GM18909 (cell line): ENCODE measurements around the gene ARHGAP44.

ENCODE experiments used
- ATAC-seq: cut with Tn5 transposase; IDR thresholded peaks from one replicate; pipeline ENCODE4 v1.9.1; 2021; ENCODE audit warnings: mild to moderate bottlenecking; ENCODE audit not compliant: unreplicated experiment, poor library complexity

The ARHGAP44 gene, protein sequence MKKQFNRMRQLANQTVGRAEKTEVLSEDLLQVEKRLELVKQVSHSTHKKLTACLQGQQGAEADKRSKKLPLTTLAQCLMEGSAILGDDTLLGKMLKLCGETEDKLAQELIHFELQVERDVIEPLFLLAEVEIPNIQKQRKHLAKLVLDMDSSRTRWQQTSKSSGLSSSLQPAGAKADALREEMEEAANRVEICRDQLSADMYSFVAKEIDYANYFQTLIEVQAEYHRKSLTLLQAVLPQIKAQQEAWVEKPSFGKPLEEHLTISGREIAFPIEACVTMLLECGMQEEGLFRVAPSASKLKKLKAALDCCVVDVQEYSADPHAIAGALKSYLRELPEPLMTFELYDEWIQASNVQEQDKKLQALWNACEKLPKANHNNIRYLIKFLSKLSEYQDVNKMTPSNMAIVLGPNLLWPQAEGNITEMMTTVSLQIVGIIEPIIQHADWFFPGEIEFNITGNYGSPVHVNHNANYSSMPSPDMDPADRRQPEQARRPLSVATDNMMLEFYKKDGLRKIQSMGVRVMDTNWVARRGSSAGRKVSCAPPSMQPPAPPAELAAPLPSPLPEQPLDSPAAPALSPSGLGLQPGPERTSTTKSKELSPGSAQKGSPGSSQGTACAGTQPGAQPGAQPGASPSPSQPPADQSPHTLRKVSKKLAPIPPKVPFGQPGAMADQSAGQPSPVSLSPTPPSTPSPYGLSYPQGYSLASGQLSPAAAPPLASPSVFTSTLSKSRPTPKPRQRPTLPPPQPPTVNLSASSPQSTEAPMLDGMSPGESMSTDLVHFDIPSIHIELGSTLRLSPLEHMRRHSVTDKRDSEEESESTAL

DNA sequence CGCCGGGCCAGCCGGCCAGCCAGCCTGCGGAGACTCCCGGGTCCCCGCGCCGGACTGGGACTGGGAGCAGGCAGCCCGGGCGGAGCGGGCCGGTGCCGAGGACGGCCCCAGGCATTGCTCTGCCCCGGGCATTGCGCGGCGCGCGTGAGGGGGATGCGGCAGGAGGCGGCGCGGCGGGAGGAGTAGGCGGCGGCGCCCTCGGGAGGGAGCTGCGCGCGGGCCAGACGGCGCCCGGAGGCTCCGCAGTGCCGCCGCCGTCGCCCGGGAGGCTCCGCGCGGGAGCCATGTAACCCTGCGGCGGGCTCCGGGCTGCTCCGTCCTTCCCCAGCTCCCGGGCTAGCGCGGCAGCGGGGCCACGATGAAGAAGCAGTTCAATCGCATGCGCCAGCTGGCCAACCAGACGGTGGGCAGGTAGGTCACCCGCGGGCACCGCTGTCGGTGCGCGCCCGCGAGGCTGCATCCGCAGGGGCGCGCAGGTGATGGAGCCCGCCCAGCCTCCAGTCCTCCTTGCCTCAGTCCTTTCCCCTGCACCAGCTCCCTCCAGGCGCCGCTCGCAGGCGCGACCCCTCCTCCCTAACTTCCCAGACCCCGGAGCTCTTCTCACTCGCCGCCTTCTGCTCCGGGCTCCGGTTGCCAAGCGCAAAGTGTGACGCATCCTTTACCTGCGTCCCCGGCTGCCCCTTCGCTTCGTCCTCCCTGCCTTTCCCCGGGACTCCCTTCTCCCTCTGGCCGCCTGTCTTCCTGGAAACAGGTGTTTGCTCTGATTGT is at the start of gene ARHGAP44:
Gene ARHGAP44, plus strand, starts transcription at position 18 of the 768 bp plus-strand sequence. Its CDS starts 341 bp downstream, at position 359.
- peak; percentile 82 for ATAC-seq

DNA sequence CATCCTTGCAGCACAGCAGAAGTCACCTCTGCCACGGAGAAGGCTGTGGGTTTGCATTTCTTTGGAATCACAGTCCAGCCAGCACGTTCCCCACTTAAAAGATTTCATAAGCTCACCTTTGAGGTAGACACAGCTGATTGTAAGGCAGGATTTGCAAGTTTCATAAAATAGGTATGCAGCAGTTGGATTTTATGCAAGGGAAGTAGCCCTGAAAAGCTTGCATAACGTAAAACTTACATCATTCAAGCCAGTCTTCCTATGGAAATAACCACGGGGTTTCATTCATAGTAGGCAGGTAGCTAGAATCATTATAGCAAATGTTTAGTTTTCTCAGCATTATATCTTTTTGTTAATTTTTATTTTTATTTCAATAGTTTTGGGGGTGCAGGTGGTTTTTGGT is 49.8 kb upstream of the ARHGAP44 start:
- no peak for ATAC-seq

DNA sequence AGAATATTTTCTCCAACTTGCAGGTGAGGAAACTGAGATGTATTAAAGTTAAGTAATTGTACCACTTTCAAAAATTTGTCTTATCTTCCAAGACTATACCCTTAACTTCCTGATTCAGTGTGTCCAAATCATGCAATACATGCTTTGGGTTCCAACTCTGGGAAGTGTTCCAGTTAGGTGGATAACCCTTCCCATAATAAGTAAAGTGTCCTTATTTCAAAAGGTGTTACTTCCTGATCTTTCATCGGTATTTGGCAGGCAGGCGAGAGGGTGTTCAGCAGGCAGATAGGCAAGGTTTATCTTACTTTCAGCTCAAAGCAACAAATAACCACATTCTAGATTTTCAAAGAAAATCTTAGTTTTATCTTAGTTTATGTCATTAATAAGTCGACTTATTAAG is 46.3 kb upstream of the ARHGAP44 start:
- no peak for ATAC-seq

DNA sequence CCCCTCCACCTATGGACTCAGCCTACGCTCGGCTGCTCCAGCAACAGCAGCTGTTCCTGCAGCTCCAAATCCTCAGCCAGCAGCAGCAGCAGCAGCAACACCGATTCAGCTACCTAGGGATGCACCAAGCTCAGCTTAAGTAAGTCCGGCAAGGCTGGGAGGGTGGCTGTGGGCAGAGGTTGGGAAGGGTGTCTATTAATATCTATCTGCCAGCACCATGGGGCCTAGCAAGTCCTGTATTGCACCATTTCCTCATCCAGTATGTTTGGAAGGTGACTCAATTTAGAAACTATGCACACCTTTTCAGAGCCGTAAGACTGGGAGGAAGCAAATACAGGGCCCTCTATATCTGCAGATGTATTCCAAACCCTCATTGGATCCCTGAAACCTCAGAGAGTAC is 45.0 kb upstream of the ARHGAP44 start:
- ATAC-seq, result no peak

DNA sequence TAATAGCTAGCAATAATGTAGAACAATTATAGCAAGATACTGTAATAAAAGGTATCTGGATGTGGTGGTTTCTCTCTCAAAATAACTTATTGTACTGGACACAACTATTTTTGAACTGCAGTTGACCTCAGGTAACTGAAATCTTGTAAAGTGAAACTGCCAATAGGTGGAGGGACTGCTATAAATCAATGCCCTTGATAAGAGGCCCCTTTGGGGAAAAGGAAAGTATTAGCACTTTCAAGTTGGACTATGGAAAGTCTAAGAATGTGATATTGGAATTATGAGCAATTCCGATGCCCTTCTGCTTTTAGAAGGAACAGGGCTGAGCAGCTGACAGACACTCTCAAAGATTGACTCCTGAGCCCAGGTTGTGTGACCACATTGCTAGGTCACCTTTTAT is 44.5 kb upstream of the ARHGAP44 start:
- no peak for ATAC-seq

DNA sequence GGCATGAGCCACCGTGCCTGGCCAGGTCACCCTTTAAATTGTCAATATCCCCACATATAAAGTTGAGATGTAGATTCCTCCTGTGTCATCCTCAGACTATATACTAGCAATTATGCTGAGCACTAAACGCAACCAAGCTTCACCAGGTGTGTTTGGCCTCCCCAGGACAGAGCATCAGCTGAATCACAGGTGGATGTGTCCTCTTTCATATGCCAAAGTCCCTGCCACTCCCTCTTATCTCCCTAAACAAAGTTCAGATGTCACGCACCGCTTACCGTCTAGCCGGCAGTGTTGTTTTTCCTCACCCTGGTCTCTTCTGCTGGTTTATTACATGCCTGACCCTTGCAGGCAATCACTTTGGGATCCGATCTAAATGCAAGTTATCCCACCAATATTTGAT is 43.8 kb upstream of the ARHGAP44 start:
- ATAC-seq, result no peak

DNA sequence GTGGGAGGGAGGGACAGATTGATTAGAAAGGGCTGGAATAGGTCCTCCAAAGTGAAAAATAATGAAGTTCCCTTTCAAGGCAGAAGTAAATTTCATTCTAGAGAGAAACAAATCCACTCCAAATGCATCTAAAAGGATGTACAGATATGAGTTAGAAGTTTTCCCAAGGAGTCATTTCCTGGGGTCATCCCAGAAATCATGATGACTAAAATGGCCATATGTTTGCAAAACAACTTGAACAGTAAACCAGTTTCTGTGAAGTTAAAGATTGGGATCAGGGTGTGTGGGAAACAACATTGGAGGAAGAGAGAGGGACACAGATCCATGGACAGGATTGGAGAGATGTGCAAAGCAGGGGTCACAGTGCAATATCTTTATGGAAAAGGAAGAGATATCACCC is 32.5 kb upstream of the ARHGAP44 start:
- ATAC-seq, result no peak

DNA sequence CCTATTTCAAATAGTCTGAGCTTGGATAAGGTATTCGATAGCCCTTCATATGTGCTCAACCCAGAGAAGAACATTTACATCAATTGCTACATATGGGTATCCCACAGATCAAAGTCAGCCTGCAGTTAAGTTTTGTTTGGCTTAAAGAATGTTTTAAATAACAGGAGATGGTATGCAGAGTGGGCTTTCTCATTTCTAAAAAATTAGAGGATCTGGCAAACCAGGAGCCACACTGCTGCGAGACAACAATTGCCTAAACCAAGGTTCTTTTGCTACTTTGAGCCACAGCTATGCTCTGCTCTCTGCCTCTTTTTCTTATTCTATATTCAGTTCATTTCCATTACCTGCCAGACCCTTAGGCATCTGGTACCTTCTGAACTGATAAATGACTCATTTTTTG is 30.2 kb upstream of the ARHGAP44 start:
- no peak for ATAC-seq

DNA sequence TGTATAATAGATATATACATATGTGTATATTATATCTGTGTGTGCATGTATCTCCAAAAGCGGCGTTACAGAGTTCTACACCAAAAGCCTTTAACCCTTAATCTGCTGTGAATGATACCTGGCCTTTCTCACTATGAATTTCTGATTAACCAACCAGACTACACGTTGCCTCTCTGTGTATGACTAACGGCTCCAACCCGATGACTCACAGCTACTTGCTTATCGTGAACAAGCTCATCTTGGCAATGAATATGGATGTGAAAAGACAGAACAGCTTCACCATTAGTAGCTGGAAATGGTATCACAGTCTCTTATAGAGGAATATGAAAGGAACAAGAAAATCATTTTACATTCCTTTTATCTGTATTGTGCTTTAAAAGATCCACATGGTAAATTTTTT is 23.8 kb upstream of the ARHGAP44 start:
- ATAC-seq, result no peak

DNA sequence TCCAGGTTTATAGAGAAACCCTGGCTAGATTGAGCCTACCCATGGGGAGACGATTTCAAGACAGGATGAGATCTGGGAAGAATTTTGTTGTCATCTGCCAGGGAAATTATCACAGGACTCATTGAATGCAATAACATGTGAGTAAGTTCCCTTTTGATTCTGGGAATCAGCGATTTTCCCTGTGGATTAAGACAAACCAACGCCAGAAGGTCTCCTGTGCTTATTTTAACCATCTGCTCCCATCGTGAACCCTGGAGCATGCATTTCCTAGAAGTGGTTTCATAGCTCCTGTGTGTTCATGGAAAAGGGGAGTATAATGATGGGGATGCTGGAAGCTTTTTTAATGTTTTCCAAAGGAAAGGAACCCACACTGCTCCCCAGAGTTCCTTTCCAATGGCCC is 21.0 kb upstream of the ARHGAP44 start:
- no peak for ATAC-seq

DNA sequence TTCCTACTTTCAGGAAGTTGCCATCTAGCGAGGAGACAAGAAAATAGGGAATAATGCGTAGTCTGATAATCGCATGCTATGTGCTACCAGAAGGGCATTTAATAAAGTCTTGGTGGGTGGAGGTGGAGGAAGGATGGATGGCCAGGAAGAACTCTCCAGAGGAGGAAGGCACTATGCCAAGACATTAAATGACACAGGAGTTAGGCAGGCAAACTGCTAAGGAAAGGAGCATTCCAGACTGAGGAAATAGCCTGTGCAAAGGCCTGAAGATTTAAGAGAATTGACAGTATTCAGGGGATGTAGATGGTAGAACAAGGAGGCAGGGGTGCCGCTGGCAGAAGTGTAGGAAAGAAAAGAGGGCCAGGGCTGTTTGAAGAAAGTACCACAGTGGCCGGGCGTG is 19.3 kb upstream of the ARHGAP44 start:
- no peak for ATAC-seq

DNA sequence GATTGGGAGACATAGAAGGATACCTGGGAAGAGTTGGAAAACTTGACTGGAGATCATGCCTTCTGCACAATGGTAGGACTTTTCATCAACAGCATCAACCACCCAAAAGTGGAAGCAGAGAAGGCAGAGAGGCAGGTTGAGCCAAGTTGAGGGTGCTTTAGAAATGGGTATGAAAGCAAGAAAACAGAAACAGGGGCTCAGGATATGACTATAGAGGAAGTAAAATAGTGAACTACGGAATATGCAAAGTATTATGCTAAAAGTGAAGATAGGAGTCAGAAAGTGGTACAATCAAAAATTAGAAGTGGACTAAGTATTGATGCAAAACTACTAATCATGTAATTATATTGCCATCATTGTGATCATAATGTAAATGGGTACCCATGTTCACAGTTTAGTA is 16.1 kb upstream of the ARHGAP44 start:
- ATAC-seq, result no peak

DNA sequence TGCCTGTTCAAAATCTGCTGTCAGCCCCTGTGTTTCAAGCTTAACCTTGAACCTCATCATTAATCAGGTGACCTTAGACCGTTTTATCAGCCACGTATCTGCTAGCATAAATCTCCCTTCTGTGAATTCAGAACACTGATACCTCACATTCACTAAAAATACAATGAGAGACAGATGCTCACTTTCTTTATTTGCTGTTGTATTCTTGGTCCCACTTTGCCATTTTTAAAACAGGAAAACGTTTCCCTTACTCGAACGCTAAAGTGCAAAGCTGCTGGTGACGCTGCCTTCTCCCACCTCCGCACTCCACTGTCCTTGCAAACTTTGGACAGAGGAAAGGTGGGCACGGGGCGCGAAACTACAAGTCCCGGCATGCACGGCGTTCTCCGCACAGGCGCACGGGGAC is 220 bp upstream of the ARHGAP44 start:
- ATAC-seq, result peak; percentile 95

DNA sequence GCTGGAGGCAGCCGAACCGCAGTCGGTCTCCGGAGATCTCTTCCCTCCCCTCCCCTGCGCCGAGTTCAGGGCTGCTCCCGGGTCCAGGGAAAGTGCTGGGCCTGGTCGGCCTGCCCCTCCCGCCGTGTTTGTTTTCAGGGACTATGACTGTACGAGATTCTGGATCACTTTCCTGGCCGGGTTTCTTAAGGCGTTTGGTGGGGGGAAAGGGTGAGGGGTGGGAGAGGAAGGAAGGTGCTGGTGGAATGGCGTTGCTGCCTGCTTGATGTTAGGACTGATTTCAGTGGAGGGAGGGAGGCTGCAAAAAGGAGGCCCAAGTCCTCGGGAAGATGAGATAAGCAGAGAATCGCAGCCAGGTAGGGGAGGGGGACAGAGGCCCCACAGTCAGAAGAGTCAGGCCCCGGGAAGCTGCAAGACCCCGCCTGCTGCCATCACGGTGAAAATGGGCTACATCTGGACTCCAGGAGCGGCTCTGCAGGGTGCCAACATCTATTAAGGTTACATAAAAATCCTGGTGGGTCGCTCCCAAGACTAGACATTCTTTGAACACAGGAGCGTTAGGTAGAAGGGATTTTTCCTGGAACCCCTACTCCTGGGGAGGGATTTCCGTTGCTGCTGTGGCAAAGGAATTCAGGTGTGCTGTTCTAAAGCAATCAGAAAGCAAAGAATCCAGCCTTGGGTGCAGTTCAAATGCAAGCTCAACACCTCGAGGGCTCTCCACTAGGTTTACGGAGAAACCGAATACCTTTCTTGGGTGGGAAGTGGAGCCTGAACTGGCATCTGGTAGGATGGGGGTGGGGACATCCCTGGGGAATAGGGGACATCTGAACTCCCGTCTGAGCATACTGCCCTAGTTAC is 1.2 kb downstream of the ARHGAP44 start:
- ATAC-seq, result no peak

DNA sequence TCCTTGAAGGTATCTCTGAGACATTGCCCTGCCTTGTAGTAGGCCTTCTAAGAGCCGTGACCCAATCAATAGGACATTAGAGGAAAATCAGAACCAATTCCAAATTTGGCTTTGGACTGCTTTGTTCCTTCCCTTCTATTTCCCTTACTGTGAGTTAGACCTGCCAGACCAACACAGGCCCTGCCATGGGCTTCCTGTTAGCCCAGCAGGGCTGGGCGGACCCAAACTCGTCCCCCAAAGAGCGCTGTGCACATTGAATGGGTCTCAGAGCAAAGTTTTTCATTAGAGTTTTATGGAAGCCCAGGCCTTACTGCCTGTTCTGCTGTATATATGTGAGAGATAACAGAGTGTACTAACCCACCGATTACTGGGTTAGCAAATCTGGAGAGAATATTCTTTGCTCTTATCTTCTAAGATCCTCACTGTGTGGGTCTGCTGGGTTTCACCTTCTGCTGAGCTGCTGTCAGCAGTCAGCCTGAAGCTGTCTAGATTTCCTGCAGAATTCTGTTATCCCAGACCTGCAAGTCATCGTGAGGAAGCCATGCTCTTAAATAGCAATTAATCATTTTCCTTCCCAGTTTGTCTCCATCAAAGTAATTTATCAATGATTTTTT is 5.7 kb downstream of the ARHGAP44 start:
- no peak for ATAC-seq

DNA sequence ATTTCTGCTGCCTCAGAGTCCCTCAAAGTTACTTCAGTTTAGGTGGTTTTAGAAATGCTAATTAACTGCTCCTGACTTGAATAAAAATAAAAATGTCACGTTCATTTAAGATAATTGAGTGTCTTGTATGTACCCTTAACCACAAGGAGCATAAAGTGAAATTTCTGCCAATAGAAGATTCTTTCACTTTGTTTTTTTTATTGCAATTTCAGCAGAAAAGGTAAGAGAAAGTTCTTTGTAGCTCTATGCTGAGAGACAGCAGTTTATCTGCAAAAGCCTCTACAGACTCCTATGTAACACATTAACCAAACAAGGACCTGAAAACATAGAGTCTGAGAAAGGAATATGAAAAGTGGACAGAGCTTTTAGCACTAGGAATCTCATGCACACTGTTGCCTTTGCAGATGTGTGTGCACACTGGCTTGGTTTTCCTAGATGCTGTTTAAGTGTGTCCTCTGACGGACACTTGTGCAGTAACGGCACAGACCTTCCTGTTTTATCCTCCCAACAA is 11.6 kb downstream of the ARHGAP44 start:
- ATAC-seq, result no peak

DNA sequence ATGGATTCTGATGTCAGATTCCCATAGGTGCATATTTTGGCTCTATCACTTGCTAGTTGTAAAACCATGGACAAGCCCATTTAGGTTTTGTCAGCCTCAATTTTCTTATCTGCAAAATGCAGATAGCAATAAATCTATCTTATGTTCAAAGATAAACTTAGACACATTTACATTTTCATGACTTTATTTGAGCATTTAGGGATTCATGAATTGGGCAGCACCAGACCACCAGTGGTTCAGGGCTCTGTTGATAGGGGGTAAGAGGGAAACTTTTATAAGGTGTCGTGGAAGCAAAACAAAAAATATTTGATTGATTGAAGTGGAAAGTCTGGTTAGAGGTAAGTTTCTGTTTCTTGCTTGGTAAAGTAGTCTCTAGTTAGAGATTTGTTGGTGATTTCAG is 17.3 kb downstream of the ARHGAP44 start:
- no peak for ATAC-seq

DNA sequence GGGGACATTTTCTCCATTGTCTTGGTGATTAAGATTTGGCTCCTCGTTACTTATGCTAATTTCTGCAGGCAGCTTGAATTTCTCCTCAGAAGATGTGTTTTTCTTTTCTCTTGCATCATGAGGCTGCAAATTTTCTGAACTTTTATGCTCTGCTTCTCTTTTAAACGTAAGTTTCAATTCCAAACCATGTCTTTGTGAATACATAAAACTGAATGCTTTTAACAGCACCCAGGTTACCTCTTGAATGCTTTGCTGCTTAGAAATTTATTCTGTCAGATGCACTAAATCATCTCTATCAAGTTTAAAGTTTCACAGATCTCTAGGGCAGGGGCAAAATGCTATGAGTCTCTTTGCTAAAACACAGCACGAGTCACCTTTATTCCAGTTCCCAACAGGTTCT is 19.4 kb downstream of the ARHGAP44 start:
- no peak for ATAC-seq

DNA sequence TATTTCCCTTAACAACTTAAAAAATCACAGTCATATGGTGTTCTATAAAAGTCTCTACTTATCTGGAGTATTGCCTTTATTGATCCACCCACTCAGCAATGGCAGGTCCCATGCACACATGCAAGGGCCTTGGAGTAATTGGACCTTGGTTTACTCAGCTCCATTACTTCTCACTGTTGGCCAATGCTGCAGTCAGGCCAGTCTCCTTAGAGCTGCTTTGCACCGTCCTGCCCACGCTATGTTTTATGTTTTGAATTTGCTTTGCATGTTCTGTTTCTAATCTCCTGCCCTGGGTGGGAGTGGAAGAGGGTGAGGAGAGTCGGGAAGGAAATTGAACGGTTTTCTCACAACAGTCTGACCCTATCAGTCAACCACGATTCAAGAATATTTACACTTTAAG is 23.6 kb downstream of the ARHGAP44 start:
- no peak for ATAC-seq
